OCI-LY1 (cell line): ENCODE data around the gene C1QTNF9.

ENCODE experiments used
- CTCF ChIP-seq: fragments of 200-600 bp; sonication (generic), shearing (Covaris generic); IDR thresholded peaks from 2 replicates; pipeline ENCODE4 v1.5.1; 2017; ENCODE audit warnings: mild to moderate bottlenecking, antibody characterized with exemption, low read length, moderate library complexity, mixed read lengths
- EZH2 ChIP-seq: fragments of 200-600 bp; sonication (generic), shearing (Covaris generic); IDR thresholded peaks from 2 replicates; pipeline ENCODE4 v1.8.0; 2017; ENCODE audit warnings: borderline replicate concordance, mixed run types, mild to moderate bottlenecking, antibody characterized with exemption, low read length, moderate library complexity, mixed read lengths

DNA sequence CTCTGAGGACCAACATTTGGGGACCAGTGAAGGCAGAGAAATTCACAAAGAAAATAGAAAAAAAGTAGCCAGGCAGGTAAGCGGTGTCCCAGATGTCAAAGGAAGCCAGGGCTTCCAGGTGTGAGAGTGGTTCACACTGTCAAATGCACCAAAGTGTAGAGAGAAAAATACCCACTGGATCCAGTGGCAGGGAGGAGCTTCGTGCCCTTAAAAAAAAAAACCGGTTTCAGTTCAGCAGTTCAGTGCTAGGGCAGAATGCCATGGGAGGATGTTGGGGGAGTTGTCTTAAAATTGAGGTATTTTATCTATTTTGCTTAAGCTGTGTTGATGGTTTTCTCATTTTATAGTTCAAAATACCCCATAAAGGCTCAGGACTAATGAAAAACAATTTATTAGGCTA lies 47.8 kb upstream of the C1QTNF9 start:
- TF ChIP-seq EZH2 (no peak), CTCF (no peak)
